Osteoblast (primary cell): ENCODE measurements around the gene CHKA. TPM values are rescaled to one million over a fixed set of nuclear protein-coding genes. Genes with fewer than 3 reads are reported as not detected.

Experiments used
- DNase-seq: peaks from one replicate; pipeline ENCODE4 v3.0.0; 2011; ENCODE audit warnings: low spot score, mixed read lengths; ENCODE audit not compliant: insufficient read length; ENCODE audit errors: missing footprints
- H2AFZ ChIP-seq: 2 replicates; pipeline ENCODE4 v1.6.0; 2011; ENCODE audit warnings: mild to moderate bottlenecking, low read length
- H3K27ac ChIP-seq: 2 replicates; pipeline ENCODE4 v1.5.1; 2011; ENCODE audit warnings: mild to moderate bottlenecking, low read depth, low read length, moderate library complexity
- H3K27me3 ChIP-seq: 2 replicates; pipeline ENCODE4 v1.6.0; 2012; ENCODE audit warnings: mild to moderate bottlenecking, control low read depth, inconsistent platforms, low read length, moderate library complexity; ENCODE audit not compliant: insufficient read depth
- H3K36me3 ChIP-seq: 2 replicates; pipeline ENCODE4 v1.5.1; 2011; ENCODE audit warnings: mild to moderate bottlenecking, low read length, control low read depth, moderate library complexity; ENCODE audit not compliant: insufficient read depth
- H3K4me1 ChIP-seq: 2 replicates; pipeline ENCODE4 v1.5.1; 2011; ENCODE audit warnings: mild to moderate bottlenecking, low read length, control low read depth, moderate library complexity; ENCODE audit not compliant: insufficient read depth
- H3K4me2 ChIP-seq: 2 replicates; pipeline ENCODE4 v1.6.0; 2011; ENCODE audit warnings: mild to moderate bottlenecking, low read length; ENCODE audit not compliant: insufficient read depth
- H3K4me3 ChIP-seq: fragments of 200-600 bp; sonication (generic); 3 replicates; pipeline ENCODE4 v1.5.1; 2012; ENCODE audit warnings: mild to moderate bottlenecking, low read length, inconsistent platforms; ENCODE audit not compliant: insufficient read depth
- H3K79me2 ChIP-seq: 2 replicates; pipeline ENCODE4 v1.6.0; 2012; ENCODE audit warnings: mild to moderate bottlenecking, low read length, control low read depth, inconsistent platforms; ENCODE audit not compliant: insufficient read depth
- H3K9me3 ChIP-seq: 2 replicates; pipeline ENCODE4 v1.5.1; 2011; ENCODE audit warnings: low read depth, low read length, control low read depth
- H4K20me1 ChIP-seq: 2 replicates; pipeline ENCODE4 v1.6.0; 2012; ENCODE audit warnings: mild to moderate bottlenecking, low read length, control low read depth; ENCODE audit not compliant: insufficient read depth
- total RNA-seq: library from RNA; depleted of rRNA; stranded (reverse); fragments of >200 nt; gene quantifications from 2 replicates; pipeline ENCODE4 v1.2.3, GENCODE V29; 2012
- TF ChIP-seq, protein P1 (sequence below): IDR thresholded peaks from 2 replicates; pipeline ENCODE4 v1.5.1; 2011; ENCODE audit warnings: mild to moderate bottlenecking, low read depth, low read length, moderate library complexity; ENCODE audit errors: extremely low read depth

Gene CHKA
- total RNA-seq, 1 donor: 29.0 TPM

GRCh38 chr11:68107689-68108088, 13.5 kb downstream of the CHKA start:
- Histone ChIP-seq H3K4me3 (no peak overlapping the region), H3K4me1 (no peaks in the 10 kb centered on the region), H2AFZ (no peak overlapping the region), H3K27ac (no peak overlapping the region), H3K36me3 (no peaks in the 10 kb centered on the region), H3K4me2 (no peak overlapping the region), H3K79me2 (peaks cover 59% of the 10 kb centered on the region), H4K20me1 (no peaks in the 10 kb centered on the region), H3K9me3 (no peaks in the 10 kb centered on the region), H3K27me3 (no peaks in the 10 kb centered on the region)
- TF ChIP-seq, protein P1, sequence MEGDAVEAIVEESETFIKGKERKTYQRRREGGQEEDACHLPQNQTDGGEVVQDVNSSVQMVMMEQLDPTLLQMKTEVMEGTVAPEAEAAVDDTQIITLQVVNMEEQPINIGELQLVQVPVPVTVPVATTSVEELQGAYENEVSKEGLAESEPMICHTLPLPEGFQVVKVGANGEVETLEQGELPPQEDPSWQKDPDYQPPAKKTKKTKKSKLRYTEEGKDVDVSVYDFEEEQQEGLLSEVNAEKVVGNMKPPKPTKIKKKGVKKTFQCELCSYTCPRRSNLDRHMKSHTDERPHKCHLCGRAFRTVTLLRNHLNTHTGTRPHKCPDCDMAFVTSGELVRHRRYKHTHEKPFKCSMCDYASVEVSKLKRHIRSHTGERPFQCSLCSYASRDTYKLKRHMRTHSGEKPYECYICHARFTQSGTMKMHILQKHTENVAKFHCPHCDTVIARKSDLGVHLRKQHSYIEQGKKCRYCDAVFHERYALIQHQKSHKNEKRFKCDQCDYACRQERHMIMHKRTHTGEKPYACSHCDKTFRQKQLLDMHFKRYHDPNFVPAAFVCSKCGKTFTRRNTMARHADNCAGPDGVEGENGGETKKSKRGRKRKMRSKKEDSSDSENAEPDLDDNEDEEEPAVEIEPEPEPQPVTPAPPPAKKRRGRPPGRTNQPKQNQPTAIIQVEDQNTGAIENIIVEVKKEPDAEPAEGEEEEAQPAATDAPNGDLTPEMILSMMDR: no peak
- no peak for DNase-seq

- no peak for DNase-seq
- Histone ChIP-seq H4K20me1 (peaks cover 3% of the 10 kb centered on the region), H3K27me3 (no peaks in the 10 kb centered on the region), H3K79me2 (peaks cover 60% of the 10 kb centered on the region), H3K4me3 (no peak overlapping the region), H3K9me3 (no peaks in the 10 kb centered on the region), H3K4me1 (no peaks in the 10 kb centered on the region), H2AFZ (no peak overlapping the region), H3K27ac (no peak overlapping the region), H3K4me2 (no peak overlapping the region), H3K36me3 (no peaks in the 10 kb centered on the region)
- TF ChIP-seq, protein P1: no peak
Observed at GRCh38 chr11:68106165-68106940, 14.8 kb downstream of the CHKA start.

- TF ChIP-seq, protein P1: no peak
- no peaks in the 10 kb centered on the region for H3K27me3 ChIP-seq
- peak overlapping the region; percentile 50 for H3K4me2 ChIP-seq
- H3K4me3 ChIP-seq: peak overlapping the region; percentile 35
- peak overlapping the region; percentile 25 for H2AFZ ChIP-seq
- peak; percentile 49 for DNase-seq
- peaks cover 42% of the 10 kb centered on the region for H3K79me2 ChIP-seq
- H3K36me3 ChIP-seq: no peaks in the 10 kb centered on the region
- peaks cover 9% of the 10 kb centered on the region for H4K20me1 ChIP-seq
- no peaks in the 10 kb centered on the region for H3K9me3 ChIP-seq
- peak overlapping the region; percentile 31 for H3K27ac ChIP-seq
- peaks cover 13% of the 10 kb centered on the region for H3K4me1 ChIP-seq
Observed at GRCh38 chr11:68099474-68100405, 21.4 kb downstream of the CHKA start.

DNA sequence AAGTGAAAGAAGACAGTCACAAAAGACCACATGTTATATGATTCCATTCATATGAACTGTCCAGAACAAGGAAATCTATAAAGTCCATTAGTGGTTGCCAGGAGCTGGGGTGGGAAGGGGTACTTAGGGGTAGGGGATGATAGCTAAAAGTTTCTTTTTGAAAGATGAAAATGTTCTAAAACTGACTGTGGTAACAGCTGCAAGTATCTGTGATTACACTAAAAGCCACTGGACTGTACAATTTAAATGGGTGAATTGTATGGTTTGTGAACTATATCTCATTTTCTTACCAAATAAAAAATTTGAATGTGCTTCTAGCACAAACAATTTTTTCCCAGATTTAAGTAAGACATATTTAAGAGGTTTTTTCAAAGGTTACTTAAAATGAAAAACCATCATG, 22.1 kb downstream of the CHKA start:
- TF ChIP-seq, protein P1: no peak

More for the DNA sequence above, 22.1 kb downstream of the CHKA start:
- peaks cover 13% of the 10 kb centered on the region for H3K4me1 ChIP-seq
- DNase-seq: no peak
- peaks cover 9% of the 10 kb centered on the region for H4K20me1 ChIP-seq
- H3K79me2 ChIP-seq: peaks cover 38% of the 10 kb centered on the region
- no peak overlapping the region for H2AFZ ChIP-seq
- H3K4me3 ChIP-seq: no peak overlapping the region
- H3K9me3 ChIP-seq: no peaks in the 10 kb centered on the region
- H3K27me3 ChIP-seq: no peaks in the 10 kb centered on the region
- H3K4me2 ChIP-seq: peak overlapping the region; percentile 50
- peak overlapping the region; percentile 31 for H3K27ac ChIP-seq
- H3K36me3 ChIP-seq: no peaks in the 10 kb centered on the region
